A673 (cell line): ENCODE measurements around the gene KAZN. TPM values are rescaled to one million over a fixed set of nuclear protein-coding genes. Genes with fewer than 3 reads are reported as not detected.

ENCODE experiments used
- BruUV-seq: library from RNA; stranded (reverse); fragments of 400-500 nt; replicated peaks from 2 replicates; lab custom pipeline; 2021; lab: Mats Ljungman, UMichigan
- CTCF ChIA-PET: fragments of 300-600 bp; sonication (Branson Sonifier 250); formaldehyde crosslinking; loops from one replicate; lab custom pipeline; 2022; ENCODE audit warnings: antibody characterized with exemption; lab: Charles Lee
- POLR2A ChIA-PET: fragments of 300-600 bp; sonication (Branson Sonifier 250); formaldehyde crosslinking; loops from one replicate; lab custom pipeline; 2022; ENCODE audit warnings: antibody characterized with exemption; ENCODE audit not compliant: low non-redundant PET; lab: Charles Lee
- DNase-seq: peaks from one replicate; pipeline ENCODE4 v3.0.0-alpha.2; 2015; ENCODE audit warnings: low spot score
- H3K27ac ChIP-seq: fragments of 200-600 bp; sonication (generic); 2 replicates; pipeline ENCODE4 v1.5.1; 2016; ENCODE audit warnings: mixed run types, low read depth, mild to moderate bottlenecking, mixed read lengths, antibody characterized with exemption, low read length; ENCODE audit not compliant: poor library complexity, severe bottlenecking
- H3K27me3 ChIP-seq: fragments of 200-600 bp; sonication (generic); replicated peaks from 2 replicates; pipeline ENCODE4 v1.6.1; 2017; ENCODE audit warnings: mixed run types, low read depth, mild to moderate bottlenecking, mixed read lengths, antibody characterized with exemption, low read length; ENCODE audit not compliant: insufficient read depth, poor library complexity
- H3K36me3 ChIP-seq: fragments of 200-600 bp; sonication (generic); 2 replicates; pipeline ENCODE4 v1.6.1; 2016; ENCODE audit warnings: mixed run types, mild to moderate bottlenecking, mixed read lengths, antibody characterized with exemption, low read length; ENCODE audit not compliant: insufficient read depth, poor library complexity, severe bottlenecking
- H3K4me1 ChIP-seq: fragments of 200-600 bp; sonication (generic); 2 replicates; pipeline ENCODE4 v1.6.1; 2017; ENCODE audit warnings: mixed run types, mild to moderate bottlenecking, mixed read lengths, antibody characterized with exemption, low read length; ENCODE audit not compliant: insufficient read depth, poor library complexity, severe bottlenecking
- H3K4me3 ChIP-seq: fragments of 200-600 bp; sonication (generic); 2 replicates; pipeline ENCODE4 v1.5.1; 2016; ENCODE audit warnings: low read depth, mixed run types, mild to moderate bottlenecking, mixed read lengths, low read length; ENCODE audit not compliant: poor library complexity, severe bottlenecking
- H3K9me3 ChIP-seq: fragments of 200-600 bp; sonication (generic); 2 replicates; pipeline ENCODE4 v1.6.1; 2016; ENCODE audit warnings: mixed run types, low read depth, mild to moderate bottlenecking, mixed read lengths, antibody characterized with exemption, low read length; ENCODE audit not compliant: poor library complexity, severe bottlenecking
- CTCF ChIP-seq: fragments of 300-800, 200-600 bp; sonication (generic); conservative IDR thresholded peaks from 2 replicates; pipeline ENCODE4 v1.5.1; 2017; ENCODE audit warnings: low read depth, mild to moderate bottlenecking, antibody characterized with exemption, low read length, moderate library complexity, mixed read lengths
- EZH2 ChIP-seq: fragments of 200-600 bp; sonication (generic); IDR thresholded peaks from 2 replicates; pipeline ENCODE4 v1.6.1; 2017; ENCODE audit warnings: borderline replicate concordance, low read depth, mild to moderate bottlenecking, mixed read lengths, antibody characterized with exemption, low read length; ENCODE audit not compliant: poor library complexity, severe bottlenecking
- intact Hi-C: fragments of 100-400 bp; cut with micrococcal nuclease; formaldehyde crosslinking; loops from one replicate; pipeline ENCODE4 v1.10.0; 2022; ENCODE audit not compliant: unreplicated experiment
- total RNA-seq: library from RNA; stranded (reverse); gene quantifications from 2 replicates; pipeline ENCODE4 v1.2.3, GENCODE V29; 2021

KAZN gene
- total RNA-seq, 1 experiment from 2014 or later, result 8.0 TPM

- CTCF ChIA-PET, result no interaction called here
- H3K36me3 ChIP-seq, result no peaks in the 10 kb centered on the region
Observed at GRCh38 chr1:15104768-15105167, 506.3 kb downstream of the KAZN start.

DNA sequence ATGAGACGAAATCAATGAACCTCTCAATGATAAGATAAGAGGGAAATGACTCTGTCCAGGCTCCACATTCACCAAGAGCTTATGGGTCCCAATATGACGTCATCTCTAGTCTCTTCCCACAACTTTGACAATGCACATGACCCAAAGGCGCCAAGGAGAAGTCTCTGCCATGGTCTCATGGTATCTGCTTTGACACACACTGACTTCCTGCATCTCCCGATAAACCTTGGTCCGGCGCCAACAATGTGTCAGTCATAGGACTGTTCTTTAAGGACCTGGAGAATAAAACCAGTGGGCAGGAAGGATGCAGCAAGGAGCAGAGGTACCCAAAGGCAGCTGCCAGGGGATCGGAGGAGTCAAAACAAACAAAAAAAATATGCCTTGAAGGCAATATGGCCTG is 508.1 kb downstream of the KAZN start:
- ChIA-PET CTCF (no interaction called here), POLR2A (no interaction called here)
- Histone ChIP-seq H3K4me1 (peaks cover 2% of the 10 kb centered on the region), H3K27ac (no peak overlapping the region), H3K9me3 (no peaks in the 10 kb centered on the region), H3K4me3 (no peak overlapping the region), H3K27me3 (no peaks in the 10 kb centered on the region), H3K36me3 (no peaks in the 10 kb centered on the region)
- intact Hi-C loops, result no loop called here
- peak; percentile 55 for DNase-seq
- TF ChIP-seq EZH2, result no peak
- TF ChIP-seq CTCF, result no peak
- no TSS peak for BruUV-seq

More at GRCh38 chr1:15104768-15105167, 506.3 kb downstream of the KAZN start:
- intact Hi-C loops, result loop anchor here (5.0 kb wide), 1 partner anchor 1137 kb away; no protein-coding TSS in a partner anchor
- H3K27me3 ChIP-seq, result no peaks in the 10 kb centered on the region
- no TSS peak for BruUV-seq
- H3K9me3 ChIP-seq, result no peaks in the 10 kb centered on the region
- no peak for DNase-seq
- no peak overlapping the region for H3K27ac ChIP-seq
- no peaks in the 10 kb centered on the region for H3K4me1 ChIP-seq
- POLR2A ChIA-PET, result no interaction called here
- H3K4me3 ChIP-seq, result no peak overlapping the region
- TF ChIP-seq EZH2 (no peak), CTCF (no peak)

GRCh38 chr1:15107058-15107687 is 508.7 kb downstream of the KAZN start:
- H3K9me3 ChIP-seq, result no peaks in the 10 kb centered on the region
- CTCF ChIA-PET, result no interaction called here
- no TSS peak for BruUV-seq
- no peak overlapping the region for H3K4me3 ChIP-seq
- DNase-seq, result peak; percentile 24
- TF ChIP-seq EZH2, result no peak
- no peak for TF ChIP-seq CTCF
- no peaks in the 10 kb centered on the region for H3K36me3 ChIP-seq
- intact Hi-C loops, result no loop called here
- POLR2A ChIA-PET, result no interaction called here
- H3K27ac ChIP-seq, result no peak overlapping the region
- H3K27me3 ChIP-seq, result no peaks in the 10 kb centered on the region
- peaks cover 8% of the 10 kb centered on the region for H3K4me1 ChIP-seq
